RWPE1 (cell line): ENCODE results near the gene ABCA2.
"Not testable (repeated sequence)": the region's sequence is repeated elsewhere in the genome, so short reads cannot be mapped to it uniquely, and the experiment has no call there.

Experiments
- CTCF ChIA-PET: fragments of 350-600 bp; sonication (Branson Sonifier 250); formaldehyde crosslinking; extraction: SDS; loops from one replicate; lab custom pipeline; 2021; lab: Yijun Ruan, JAX
- POLR2A ChIA-PET: fragments of 400-600 bp; formaldehyde crosslinking; extraction: SDS; loops from one replicate; lab custom pipeline; 2020; ENCODE audit warnings: antibody characterized with exemption; ENCODE audit not compliant: low non-redundant PET; lab: Yijun Ruan, JAX
- DNase-seq: peaks from one replicate; pipeline ENCODE4 v3.0.0; 2012; ENCODE audit warnings: low spot score
- H3K27ac ChIP-seq: fragments of 450-650 bp; 2 replicates; pipeline ENCODE4 v1.5.1; 2017
- TF ChIP-seq, protein P1 (sequence below): fragments of 450-650 bp; conservative IDR thresholded peaks from 2 replicates; pipeline ENCODE4 v1.5.1; 2017; ENCODE audit warnings: low read depth, mild to moderate bottlenecking

Gene ABCA2

GRCh38 chr9:137037483-137037882, 9.4 kb upstream of the ABCA2 start:
- ChIA-PET CTCF (interaction anchor here (0.6 to 6.3 kb wide), 6 partner anchors 10 to 189 kb away, joined by 3 to 97 read pairs (median 25); partner anchors contain the start of genes ABCA2, C8G, FBXW5 and NPDC1), POLR2A (no interaction called here)
- TF ChIP-seq, protein P1, sequence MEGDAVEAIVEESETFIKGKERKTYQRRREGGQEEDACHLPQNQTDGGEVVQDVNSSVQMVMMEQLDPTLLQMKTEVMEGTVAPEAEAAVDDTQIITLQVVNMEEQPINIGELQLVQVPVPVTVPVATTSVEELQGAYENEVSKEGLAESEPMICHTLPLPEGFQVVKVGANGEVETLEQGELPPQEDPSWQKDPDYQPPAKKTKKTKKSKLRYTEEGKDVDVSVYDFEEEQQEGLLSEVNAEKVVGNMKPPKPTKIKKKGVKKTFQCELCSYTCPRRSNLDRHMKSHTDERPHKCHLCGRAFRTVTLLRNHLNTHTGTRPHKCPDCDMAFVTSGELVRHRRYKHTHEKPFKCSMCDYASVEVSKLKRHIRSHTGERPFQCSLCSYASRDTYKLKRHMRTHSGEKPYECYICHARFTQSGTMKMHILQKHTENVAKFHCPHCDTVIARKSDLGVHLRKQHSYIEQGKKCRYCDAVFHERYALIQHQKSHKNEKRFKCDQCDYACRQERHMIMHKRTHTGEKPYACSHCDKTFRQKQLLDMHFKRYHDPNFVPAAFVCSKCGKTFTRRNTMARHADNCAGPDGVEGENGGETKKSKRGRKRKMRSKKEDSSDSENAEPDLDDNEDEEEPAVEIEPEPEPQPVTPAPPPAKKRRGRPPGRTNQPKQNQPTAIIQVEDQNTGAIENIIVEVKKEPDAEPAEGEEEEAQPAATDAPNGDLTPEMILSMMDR, result no peak
- peak overlapping the region; percentile 3; the same call in 1 of the 2 replicates for H3K27ac ChIP-seq
- DNase-seq, result no peak

GRCh38 chr9:137037035-137037434, 9.0 kb upstream of the ABCA2 start:
- ChIA-PET CTCF (interaction anchor here (0.6 to 6.3 kb wide), 8 partner anchors 10 to 189 kb away, joined by 3 to 97 read pairs (median 6); partner anchors contain the start of genes ABCA2, C8G, FBXW5 and NPDC1), POLR2A (no interaction called here)
- peak overlapping the region; percentile 3; the same call in 1 of the 2 replicates for H3K27ac ChIP-seq
- DNase-seq, result no peak
- TF ChIP-seq, protein P1, result no peak

DNA sequence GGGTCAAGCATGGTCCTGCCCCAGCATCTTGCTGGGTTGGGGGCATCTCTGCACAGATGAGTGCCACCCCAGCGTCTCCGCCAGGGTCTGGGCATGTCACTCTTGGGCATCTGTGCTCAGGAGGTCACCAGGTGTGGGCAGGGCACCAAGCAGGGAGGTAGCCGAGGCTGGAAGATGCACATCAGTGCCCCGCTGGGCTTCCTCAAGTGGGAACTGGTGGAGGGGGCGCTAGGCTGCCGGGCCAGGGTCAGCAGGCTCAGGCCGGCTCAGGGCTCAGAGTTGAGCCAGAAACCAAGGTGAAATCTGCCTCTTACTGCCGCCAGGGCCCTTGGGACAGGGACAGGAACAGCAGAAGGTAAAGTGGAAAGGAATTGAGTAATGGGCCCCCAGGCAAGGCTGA, 7.9 kb upstream of the ABCA2 start:
- ChIA-PET POLR2A (no interaction called here), CTCF (interaction anchor here (0.6 to 6.3 kb wide), 26 partner anchors 8 to 258 kb away, joined by 3 to 97 read pairs (median 7); partner anchors contain the start of genes ABCA2, AJM1, C8G and CLIC3)
- TF ChIP-seq, protein P1, result no peak
- no peak for DNase-seq
- H3K27ac ChIP-seq, result no peak overlapping the region

GRCh38 chr9:137035507-137035834, 7.4 kb upstream of the ABCA2 start:
- CTCF ChIA-PET, result interaction anchor here (0.6 to 6.3 kb wide), 34 partner anchors 8 to 257 kb away, joined by 3 to 97 read pairs (median 6); partner anchors contain the start of genes ABCA2, AJM1, C8G and CLIC3
- H3K27ac ChIP-seq, result no peak overlapping the region
- DNase-seq, result no peak
- POLR2A ChIA-PET, result interaction anchor here (0.8 to 1.6 kb wide), 2 partner anchors 44 to 87 kb away, joined by 3 to 9 read pairs; no protein-coding TSS in a partner anchor
- TF ChIP-seq, protein P1, result peak; percentile 89

- peak; percentile 91 for DNase-seq
- peak overlapping the region; percentile 66 for H3K27ac ChIP-seq
- TF ChIP-seq, protein P1, result peak; percentile 100
- POLR2A ChIA-PET, result interaction anchor here (0.8 to 1.6 kb wide), 3 partner anchors 43 to 87 kb away, joined by 3 to 9 read pairs (median 3); no protein-coding TSS in a partner anchor
- CTCF ChIA-PET, result interaction anchor here (0.6 to 6.3 kb wide), 42 partner anchors 8 to 486 kb away, joined by 3 to 97 read pairs (median 4); partner anchors contain the start of genes ABCA2, AJM1, C8G and CLIC3
Measured at GRCh38 chr9:137034709-137035506, 6.9 kb upstream of the ABCA2 start.

- no peak for DNase-seq
- ChIA-PET POLR2A (interaction anchor here (0.8 to 1.6 kb wide), 2 partner anchors 84 to 86 kb away, joined by 3 to 9 read pairs; no protein-coding TSS in a partner anchor), CTCF (interaction anchor here (0.6 to 6.3 kb wide), 26 partner anchors 7 to 246 kb away, joined by 3 to 97 read pairs (median 6); partner anchors contain the start of genes ABCA2, AJM1, C8G and CLIC3)
- TF ChIP-seq, protein P1, result no peak
- H3K27ac ChIP-seq, result peak overlapping the region; percentile 66
Measured at GRCh38 chr9:137034039-137034708, 6.1 kb upstream of the ABCA2 start.

- CTCF ChIA-PET, result interaction anchor here (2.6 to 6.3 kb wide), 5 partner anchors 12 to 88 kb away, joined by 30 to 97 read pairs (median 36); partner anchors contain the start of genes C8G, FBXW5, NPDC1 and SAPCD2
Measured at GRCh38 chr9:137033481-137033880, 5.4 kb upstream of the ABCA2 start.

More at GRCh38 chr9:137033481-137033880, 5.4 kb upstream of the ABCA2 start:
- POLR2A ChIA-PET, DNase-seq: not testable (repeated sequence)
- H3K27ac ChIP-seq, result peak overlapping the region; percentile 25
